HepG2 (cell line): Measurements from ENCODE around the gene TNFRSF11A. TPM values are rescaled to one million over a fixed set of nuclear protein-coding genes. Genes with fewer than 3 reads are reported as not detected.
A peak's percentile ranks its signal among the peaks of the same experiment; 100 is the strongest.

ENCODE experiments used
- ATAC-seq: fragments of 200-7000 bp; cut with Tn5 transposase; 3 replicates; pipeline ENCODE4 v1.9.1; 2020; ENCODE audit warnings: mild to moderate bottlenecking, moderate library complexity
- BruUV-seq: library from RNA; stranded (reverse); fragments of 400-500 nt; replicated peaks from 2 replicates; lab custom pipeline; 2021; lab: Mats Ljungman, UMichigan
- CTCF ChIA-PET: fragments of 300-600 bp; formaldehyde crosslinking; extraction: SDS; loops from one replicate; lab custom pipeline; 2021; ENCODE audit warnings: low total read pairs, inconsistent platforms, low intra/inter-chr PET ratio; lab: Yijun Ruan, JAX
- POLR2A ChIA-PET: fragments of 350-600 bp; sonication (Branson Sonifier 250); formaldehyde crosslinking; loops from one replicate; lab custom pipeline; 2020; ENCODE audit warnings: antibody characterized with exemption, inconsistent platforms; lab: Yijun Ruan, JAX
- DNase-seq: peaks from one replicate; pipeline ENCODE4 v3.0.0-alpha.2; 2015; ENCODE audit warnings: low spot score
- FAIRE-seq: peaks from 3 replicates; lab custom pipeline; 2011; peaks lifted over from hg19 to GRCh38; lab: Jason Lieb, UNC
- H2AFZ ChIP-seq: one replicate; pipeline ENCODE4 v1.6.1; 2011; ENCODE audit warnings: low read length, inconsistent platforms
- H3K27ac ChIP-seq: fragments of 300-600 bp; 3 replicates; pipeline ENCODE4 v1.8.0; 2011; ENCODE audit warnings: mixed run types, mild to moderate bottlenecking, mixed read lengths, low read length, inconsistent platforms; ENCODE audit not compliant: insufficient read depth; ENCODE audit errors: extremely low read length
- H3K27me3 ChIP-seq, 2 experiments: fragments of 200-600 bp in 1 of 2; 2 replicates in 1 of 2; 3 replicates in 1 of 2; pipeline versions ENCODE4 v1.6.0 to v1.8.0; 2011; ENCODE audit warnings: low read length in 2 of 2, mild to moderate bottlenecking in 2 of 2, moderate library complexity in 2 of 2, inconsistent platforms in 1 of 2; ENCODE audit not compliant: insufficient read depth in 2 of 2, control insufficient read depth in 1 of 2
- H3K36me3 ChIP-seq, 2 experiments: fragments of 200-600 bp in 1 of 2; replicated peaks in 1 of 2; 2 replicates in 1 of 2; 3 replicates in 1 of 2; pipeline versions ENCODE4 v1.5.1 to v1.8.0; 2011; ENCODE audit warnings: low read length in 2 of 2, inconsistent platforms in 1 of 2; ENCODE audit not compliant: insufficient read depth in 2 of 2, control insufficient read depth in 1 of 2
- H3K4me1 ChIP-seq: 2 replicates; pipeline ENCODE4 v1.5.1; 2012; ENCODE audit warnings: low read length, inconsistent platforms; ENCODE audit not compliant: insufficient read depth
- H3K4me2 ChIP-seq: 2 replicates; pipeline ENCODE4 v1.6.0; 2011; ENCODE audit warnings: low read depth, low read length, inconsistent platforms
- H3K4me3 ChIP-seq, 3 experiments: fragments of 200-600 bp in 1 of 3; sonication (generic), shearing (Covaris generic) in 1 of 3; replicated peaks in 1 of 3; 2 replicates each; pipeline ENCODE4 v1.5.1; 2011 to 2016; ENCODE audit warnings: low read length in 3 of 3, inconsistent platforms in 2 of 3, low read depth in 2 of 3, mild to moderate bottlenecking in 2 of 3, control low read depth in 1 of 3, mixed read lengths in 1 of 3; ENCODE audit not compliant: insufficient read depth in 1 of 3
- H3K79me2 ChIP-seq: one replicate; pipeline ENCODE4 v1.6.1; 2011; ENCODE audit warnings: low read length, inconsistent platforms; ENCODE audit not compliant: insufficient read depth
- H3K9ac ChIP-seq: 2 replicates; pipeline ENCODE4 v1.6.0; 2011; ENCODE audit warnings: mild to moderate bottlenecking, low read depth, low read length, inconsistent platforms; ENCODE audit not compliant: insufficient read depth
- H3K9me3 ChIP-seq: 2 replicates; pipeline ENCODE4 v1.5.1; 2012; ENCODE audit warnings: mild to moderate bottlenecking, low read length
- H4K20me1 ChIP-seq: 2 replicates; pipeline ENCODE4 v1.6.0; 2011; ENCODE audit warnings: inconsistent platforms, mild to moderate bottlenecking, low read length, moderate library complexity; ENCODE audit not compliant: insufficient read depth
- NFE2L1 ChIP-seq: sonication (generic); formaldehyde crosslinking; IDR thresholded peaks from 2 replicates; pipeline ENCODE4 v1.4.0; 2020; ENCODE audit warnings: missing genetic modification reagents, mild to moderate bottlenecking, borderline replicate concordance
- SIN3A ChIP-seq: IDR thresholded peaks from 2 replicates; pipeline ENCODE4 v1.6.1; 2011; ENCODE audit warnings: low read depth, mild to moderate bottlenecking, control low read depth, low read length, borderline replicate concordance
- SMAD3 ChIP-seq: sonication (generic); formaldehyde crosslinking; IDR thresholded peaks from 2 replicates; pipeline ENCODE4 v1.4.0; 2020; ENCODE audit warnings: missing genetic modification reagents
- ZNF431 ChIP-seq: sonication (generic); formaldehyde crosslinking; IDR thresholded peaks from 2 replicates; pipeline ENCODE4 v1.9.0; 2022; ENCODE audit warnings: missing genetic modification reagents, low read depth, mild to moderate bottlenecking, borderline replicate concordance
- ZNF563 ChIP-seq: sonication (generic); formaldehyde crosslinking; IDR thresholded peaks from 2 replicates; pipeline ENCODE4 v1.8.0; 2022; ENCODE audit warnings: mild to moderate bottlenecking, moderate library complexity, missing genetic modification reagents
- ZNF713 ChIP-seq: sonication (generic); formaldehyde crosslinking; IDR thresholded peaks from 2 replicates; pipeline ENCODE4 v1.4.0; 2020; ENCODE audit warnings: mild to moderate bottlenecking, missing genetic modification reagents
- ZNF878 ChIP-seq: sonication (generic); formaldehyde crosslinking; IDR thresholded peaks from 2 replicates; pipeline ENCODE4 v1.8.1; 2023; ENCODE audit warnings: mild to moderate bottlenecking, missing genetic modification reagents, moderate library complexity
- WGBS: methylation state at CpG from one replicate; pipeline ENCODE4 v1.1.6; 2017; ENCODE audit warnings: low lambda C conversion rate; 5-methylcytosine and 5-hydroxymethylcytosine counted together
- in situ Hi-C: cut with HindIII; loops from 2 replicates; pipeline ENCODE4 v1.10.0; 2017; ENCODE audit warnings: low pct_unique_long_range_greater_than_20kb; ENCODE audit not compliant: extremely low pct_ligation_motif_present
- intact Hi-C: fragments of 100-400 bp; cut with micrococcal nuclease; formaldehyde crosslinking; loops from one replicate; pipeline ENCODE4 v1.10.0; 2022; ENCODE audit not compliant: unreplicated experiment
- polyA plus RNA-seq, 8 experiments: library from polyadenylated mRNA; depleted of rRNA in 3 of 8; stranded (reverse) in 7 of 8; unstranded in 1 of 8; fragments of >200 nt; fragmentation: Illumina TruSeq in 4 of 8; extraction: Trizol in 4 of 8; gene quantifications; 2 replicates each; pipeline versions ENCODE4 v1.2.1 to v1.2.3, GENCODE V29; 2011 to 2016; ENCODE audit warnings: low read depth in 4 of 8, missing spikeins in 1 of 8, mixed read lengths in 1 of 8; ENCODE audit not compliant: insufficient read depth in 1 of 8
- total RNA-seq, 5 experiments: library from RNA; depleted of rRNA; stranded (reverse); fragments of >200 nt; fragmentation: Illumina TruSeq; extraction: Trizol; gene quantifications; 2 replicates each; pipeline ENCODE4 v1.2.3, GENCODE V29; 2016; ENCODE audit warnings: low read depth in 1 of 5
- TF ChIP-seq, protein P1 (sequence below): sonication (generic); formaldehyde crosslinking; conservative IDR thresholded peaks from 2 replicates; pipeline ENCODE4 v1.8.0; 2022; ENCODE audit warnings: low read depth, missing genetic modification reagents

TNFRSF11A gene
- total and polyA plus RNA-seq, 2 of the 13 experiments (the other 11 are each of a cell fraction or from before 2014, with no cell fraction given) = 4.6 to 6.4 TPM

GRCh38 chr18:62321201-62321600 is 3.9 kb upstream of the TNFRSF11A start:
- no peaks in the 10 kb centered on the region for H4K20me1 ChIP-seq
- TF ChIP-seq ZNF878 (CRISPR knock-in tag) = no peak
- TF ChIP-seq ZNF713 (CRISPR knock-in tag) = no peak
- TF ChIP-seq ZNF563 = no peak
- TF ChIP-seq, all 625 proteins: peak for 0
- Histone ChIP-seq H3K9me3 (no peaks in the 10 kb centered on the region), H3K9ac (no peak overlapping the region), H2AFZ (no peak overlapping the region), H3K36me3 (no peaks in the 10 kb centered on the region), H3K79me2 (no peaks in the 10 kb centered on the region), H3K27ac (no peak overlapping the region), H3K27me3 (peaks cover 0 to 7% of the 10 kb centered on the region in 2 experiments; a peak in 2 of 5 replicates), H3K4me1 (peaks cover 26% of the 10 kb centered on the region), H3K4me3 (no peak overlapping the region), H3K4me2 (no peak overlapping the region; the same call in 1 of the 2 replicates)
- in situ Hi-C loops (loop anchor here (10.0 kb wide), 1 partner anchor 74 kb away; no protein-coding TSS in a partner anchor), intact Hi-C loops (no loop called here)
- WGBS = 35% methylated on average over 3 of the region's 3 CpGs
- FAIRE-seq (no peak), DNase-seq (no peak), ATAC-seq (no peak)
- BruUV-seq = no TSS peak
- ChIA-PET CTCF (no interaction called here), POLR2A (no interaction called here)

DNA sequence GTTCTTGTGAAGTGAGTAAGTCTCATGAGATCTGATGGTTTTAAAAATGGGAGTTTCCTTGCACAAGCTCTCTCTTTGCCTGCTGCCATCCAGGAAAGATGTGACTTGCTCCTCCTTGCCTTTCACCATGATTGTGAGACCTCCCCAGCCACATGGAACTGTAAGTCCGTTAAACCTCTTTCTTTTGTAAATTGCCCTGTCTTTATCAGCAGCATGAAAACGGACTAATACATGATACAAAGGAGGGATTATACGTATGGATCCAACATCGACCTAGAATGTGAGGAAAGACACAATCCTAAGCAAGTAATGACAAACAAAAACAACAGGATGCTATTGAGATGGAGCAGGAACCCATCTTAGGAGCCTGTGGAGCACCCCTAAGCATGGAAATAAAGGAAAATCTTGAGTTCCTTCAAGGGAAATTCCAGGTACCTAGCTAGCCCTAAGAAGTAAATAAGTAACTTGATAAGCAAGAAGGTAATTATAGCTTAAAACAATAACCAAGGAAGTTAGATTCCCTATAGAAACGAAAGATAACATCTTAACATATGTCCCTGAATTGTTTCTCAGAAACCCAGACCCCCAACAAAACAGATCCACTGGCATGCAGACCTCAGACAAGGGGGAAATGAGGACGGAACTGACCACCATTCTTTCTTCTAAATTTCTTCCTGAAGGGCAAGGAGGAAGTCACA is 1.5 kb upstream of the TNFRSF11A start:
- peaks cover 14% of the 10 kb centered on the region for H3K79me2 ChIP-seq
- no peaks in the 10 kb centered on the region for H3K9me3 ChIP-seq
- H2AFZ ChIP-seq = peak overlapping the region; percentile 9
- H3K27ac ChIP-seq = no peak overlapping the region
- DNase-seq (no peak), ATAC-seq (no peak), FAIRE-seq (no peak)
- H3K27me3 ChIP-seq = peaks cover 0 to 7% of the 10 kb centered on the region in 2 experiments; a peak in 2 of 5 replicates
- WGBS = 8% methylated on average over 6 of the region's 6 CpGs
- TF ChIP-seq ZNF431 (CRISPR knock-in tag) (no peak), SMAD3 (CRISPR knock-in tag) (no peak), SIN3A (no peak), NFE2L1 (no peak)
- TF ChIP-seq, protein P1, sequence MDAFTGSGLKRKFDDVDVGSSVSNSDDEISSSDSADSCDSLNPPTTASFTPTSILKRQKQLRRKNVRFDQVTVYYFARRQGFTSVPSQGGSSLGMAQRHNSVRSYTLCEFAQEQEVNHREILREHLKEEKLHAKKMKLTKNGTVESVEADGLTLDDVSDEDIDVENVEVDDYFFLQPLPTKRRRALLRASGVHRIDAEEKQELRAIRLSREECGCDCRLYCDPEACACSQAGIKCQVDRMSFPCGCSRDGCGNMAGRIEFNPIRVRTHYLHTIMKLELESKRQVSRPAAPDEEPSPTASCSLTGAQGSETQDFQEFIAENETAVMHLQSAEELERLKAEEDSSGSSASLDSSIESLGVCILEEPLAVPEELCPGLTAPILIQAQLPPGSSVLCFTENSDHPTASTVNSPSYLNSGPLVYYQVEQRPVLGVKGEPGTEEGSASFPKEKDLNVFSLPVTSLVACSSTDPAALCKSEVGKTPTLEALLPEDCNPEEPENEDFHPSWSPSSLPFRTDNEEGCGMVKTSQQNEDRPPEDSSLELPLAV (CRISPR knock-in tag) = no peak
- no peaks in the 10 kb centered on the region for H4K20me1 ChIP-seq
- H3K9ac ChIP-seq = no peak overlapping the region
- H3K4me3 ChIP-seq = no peak overlapping the region
- in situ Hi-C loops = loop anchor here (10.0 kb wide), 1 partner anchor 71 kb away; no protein-coding TSS in a partner anchor
- intact Hi-C loops = loop anchor here (2.0 kb wide), 1 partner anchor 77 kb away; no protein-coding TSS in a partner anchor
- POLR2A ChIA-PET = no interaction called here
- peaks cover 50% of the 10 kb centered on the region for H3K4me1 ChIP-seq
- CTCF ChIA-PET = no interaction called here
- H3K4me2 ChIP-seq = peak overlapping the region; percentile 91
- no TSS peak for BruUV-seq
- H3K36me3 ChIP-seq = no peaks in the 10 kb centered on the region
